Heart right ventricle (tissue), 16 donors: ENCODE results near the gene PHKA2. TPM values are rescaled to one million over a fixed set of nuclear protein-coding genes. Genes with fewer than 3 reads are reported as not detected.

Source experiments
- ATAC-seq, 8 donors: fragments of 200-7000 bp; cut with Tn5 transposase; one replicate each; pipeline ENCODE4 v1.9.1; 2020; ENCODE audit warnings: mild to moderate bottlenecking in 8 of 8, moderate library complexity in 8 of 8, moderate number of reproducible peaks in 1 of 8
- DNase-seq, 2 donors: peaks; one replicate each; pipeline ENCODE4 v3.0.0-alpha.2; 2020
- H3K27ac ChIP-seq, 10 donors: fragments of 200-600 bp; sonication (generic) in 2 of 10; one replicate each; pipeline versions ENCODE4 v1.5.0 to v1.8.0; 2020 to 2022; ENCODE audit warnings: mild to moderate bottlenecking in 3 of 10
- H3K27me3 ChIP-seq, 7 donors: fragments of 200-600 bp; one replicate each; pipeline ENCODE4 v1.8.0; 2021 to 2022; ENCODE audit warnings: mild to moderate bottlenecking in 2 of 7
- H3K36me3 ChIP-seq, 9 donors: fragments of 200-600 bp; sonication (generic) in 1 of 9; one replicate each; pipeline versions ENCODE4 v1.5.0 to v1.8.0; 2020 to 2022; ENCODE audit warnings: mild to moderate bottlenecking in 2 of 9
- H3K4me1 ChIP-seq, 9 donors: fragments of 200-600 bp; sonication (generic) in 1 of 9; one replicate each; pipeline versions ENCODE4 v1.5.0 to v1.8.0; 2020 to 2022; ENCODE audit warnings: mild to moderate bottlenecking in 4 of 9
- H3K4me3 ChIP-seq, 10 donors: fragments of 200-600 bp; sonication (generic) in 2 of 10; one replicate each; pipeline versions ENCODE4 v1.5.0 to v1.8.0; 2020 to 2022; ENCODE audit warnings: mild to moderate bottlenecking in 7 of 10, moderate library complexity in 2 of 10
- H3K9me3 ChIP-seq, 11 donors: fragments of 200-600 bp in 10 of 11; sonication (generic) in 2 of 11; one replicate each; pipeline versions ENCODE4 v1.5.0 to v1.8.0; 2013 to 2022; ENCODE audit warnings: mild to moderate bottlenecking in 2 of 11, control low read depth in 1 of 11, moderate library complexity in 1 of 11
- WGBS, 2 donors: extraction: QIAGEN DNeasy Blood & Tissue Kit; methylation state at CpG; one replicate each; pipeline ENCODE4 v1.1.7; 2013; ENCODE audit warnings: inconsistent platforms in 1 of 2; 5-methylcytosine and 5-hydroxymethylcytosine counted together
- intact Hi-C, 10 donors: fragments of 100-400 bp; cut with DNase I; formaldehyde crosslinking; loops; one replicate each; pipeline versions ENCODE4 v1.11.1 to v1.14.2; 2022
- polyA plus RNA-seq, 2 donors: library from polyadenylated mRNA; stranded (reverse); fragments of 200-250 nt; gene quantifications; one replicate each; pipeline ENCODE4 v1.2.3, GENCODE V29; 2013
- total RNA-seq, 10 donors: library from RNA; stranded (reverse); fragmentation: NEBNext Ultra II Directional in 3 of 10; extraction: Animal tissue kit (Norgen Biotek cat#: 25700) in 3 of 10; gene quantifications; one replicate each; pipeline versions ENCODE4 v1.2.1 to v1.2.4, GENCODE V29; 2021 to 2023
- TF ChIP-seq, protein P1 (sequence below), 9 donors: fragments of 200-600 bp; sonication (generic) in 2 of 9; IDR thresholded peaks; one replicate each; pipeline versions ENCODE4 v1.5.0 to v1.8.0; 2021 to 2022; ENCODE audit warnings: antibody characterized with exemption in 9 of 9, mild to moderate bottlenecking in 5 of 9, moderate library complexity in 1 of 9
- donor health status: Arrhythmogenic right ventricular cardiomyopathy.
- donor health status: ischemic (EF 13 %, LVEDD 7.1; RV severe dilation, severe dysfunction).
- donor health status: healthy with polysubstance abuse.
- donor health status: DM: no; HTN: yes; CAD: no.
- donor health status: DM: no; HTN: no; CAD: no.
- donor health status: ischemic (EF 25% LVEDD 6.9; RV normal size, moderate dysfunction).
- donor health status: ischemic (EF 25% LVEDD 5.7; RV mildly dilated, moderate dysfunction).
- donor health status: healthy.
- donor health status: DM: yes; HTN: yes; CAD: no.
- donor health status: Ischemic cardiomyopathy.
- donor health status: ischemic (EF 35%, LVEDD 5.7; RV mildly dilated, moderate dysfunction).
- donor health status: nonischemic (EF 11% LVEDD 7.7; RV severe dilation, severe dysfunction).
- donor health status: DM: yes; HTN: yes; CAD: no.
- donor health status: PGD.
- donor health status: ischemic (EF 29% LVEDD 5.4; RV normal size, mild dysfunction).
- donor health status: nonischemic (EF 23%, LVEDD 6.1; RV moderate dilation, normal function).

PHKA2 gene
- total and polyA plus RNA-seq, 12 donors, result 15.6 to 61.1 (median 25.3) TPM

DNA sequence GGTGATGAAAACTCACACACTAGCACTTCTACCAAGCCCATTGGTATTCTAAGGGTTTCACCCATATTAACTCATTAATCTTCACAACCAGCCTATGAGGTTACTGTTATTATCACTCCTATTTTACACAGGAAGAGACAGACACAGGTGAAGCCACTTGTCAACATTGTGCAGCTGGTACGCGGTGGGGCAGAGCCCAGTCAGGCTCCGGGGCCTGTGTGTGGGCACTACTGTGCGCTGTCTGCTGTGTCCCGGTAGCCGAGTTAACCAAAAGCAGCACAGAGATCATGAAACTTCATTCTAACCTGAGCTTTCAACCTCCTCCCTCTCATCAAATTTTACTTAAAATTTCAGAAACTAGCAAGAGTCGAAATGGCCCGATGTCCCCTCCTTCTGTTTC, 111.3 kb downstream of the PHKA2 start:
- H3K4me3 ChIP-seq, result no peak overlapping the region
- H3K27me3 ChIP-seq, result no peaks in the 10 kb centered on the region
- H3K36me3 ChIP-seq, result no peaks in the 10 kb centered on the region
- 78 to 84% methylated on average over 8 of the region's 8 CpGs for WGBS, 2 donors
- TF ChIP-seq, protein P1, sequence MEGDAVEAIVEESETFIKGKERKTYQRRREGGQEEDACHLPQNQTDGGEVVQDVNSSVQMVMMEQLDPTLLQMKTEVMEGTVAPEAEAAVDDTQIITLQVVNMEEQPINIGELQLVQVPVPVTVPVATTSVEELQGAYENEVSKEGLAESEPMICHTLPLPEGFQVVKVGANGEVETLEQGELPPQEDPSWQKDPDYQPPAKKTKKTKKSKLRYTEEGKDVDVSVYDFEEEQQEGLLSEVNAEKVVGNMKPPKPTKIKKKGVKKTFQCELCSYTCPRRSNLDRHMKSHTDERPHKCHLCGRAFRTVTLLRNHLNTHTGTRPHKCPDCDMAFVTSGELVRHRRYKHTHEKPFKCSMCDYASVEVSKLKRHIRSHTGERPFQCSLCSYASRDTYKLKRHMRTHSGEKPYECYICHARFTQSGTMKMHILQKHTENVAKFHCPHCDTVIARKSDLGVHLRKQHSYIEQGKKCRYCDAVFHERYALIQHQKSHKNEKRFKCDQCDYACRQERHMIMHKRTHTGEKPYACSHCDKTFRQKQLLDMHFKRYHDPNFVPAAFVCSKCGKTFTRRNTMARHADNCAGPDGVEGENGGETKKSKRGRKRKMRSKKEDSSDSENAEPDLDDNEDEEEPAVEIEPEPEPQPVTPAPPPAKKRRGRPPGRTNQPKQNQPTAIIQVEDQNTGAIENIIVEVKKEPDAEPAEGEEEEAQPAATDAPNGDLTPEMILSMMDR (IDR thresholded peaks at IDR 0.05), result no peak
- peak overlapping the region; percentile 38 to 80 (median 72) for H3K27ac ChIP-seq
- intact Hi-C loops, result loop anchor here in 1 of 10 donors (5.0 kb wide), 1 partner anchor 40 kb away; no protein-coding TSS in a partner anchor
- H3K9me3 ChIP-seq, result no peaks in the 10 kb centered on the region
- peaks cover 0 to 27% (median 8%) of the 10 kb centered on the region in 9 donors for H3K4me1 ChIP-seq
- DNase-seq (no peak), ATAC-seq (peak in 5 of 8 donors; percentile 20 to 41 (median 34))

- Histone ChIP-seq H3K27me3 (no peaks in the 10 kb centered on the region), H3K9me3 (no peaks in the 10 kb centered on the region), H3K4me1 (peaks cover 0 to 27% (median 8%) of the 10 kb centered on the region in 9 donors), H3K4me3 (no peak overlapping the region), H3K36me3 (no peaks in the 10 kb centered on the region), H3K27ac (peak overlapping the region in 8 of 10 donors; percentile 56 to 80 (median 72))
- intact Hi-C loops, result loop anchor here in 1 of 10 donors (5.0 kb wide), 1 partner anchor 40 kb away; no protein-coding TSS in a partner anchor
- TF ChIP-seq, protein P1 (IDR thresholded peaks at IDR 0.05), result no peak
- DNase-seq (no peak), ATAC-seq (peak; percentile 30 to 75 (median 58))
- WGBS, 2 donors, result 39 to 51% methylated on average over 8 to 12 of the region's 12 CpGs
These were observed 111.9 kb downstream of the PHKA2 start for GRCh38 chrX:18871970-18872369.

DNA sequence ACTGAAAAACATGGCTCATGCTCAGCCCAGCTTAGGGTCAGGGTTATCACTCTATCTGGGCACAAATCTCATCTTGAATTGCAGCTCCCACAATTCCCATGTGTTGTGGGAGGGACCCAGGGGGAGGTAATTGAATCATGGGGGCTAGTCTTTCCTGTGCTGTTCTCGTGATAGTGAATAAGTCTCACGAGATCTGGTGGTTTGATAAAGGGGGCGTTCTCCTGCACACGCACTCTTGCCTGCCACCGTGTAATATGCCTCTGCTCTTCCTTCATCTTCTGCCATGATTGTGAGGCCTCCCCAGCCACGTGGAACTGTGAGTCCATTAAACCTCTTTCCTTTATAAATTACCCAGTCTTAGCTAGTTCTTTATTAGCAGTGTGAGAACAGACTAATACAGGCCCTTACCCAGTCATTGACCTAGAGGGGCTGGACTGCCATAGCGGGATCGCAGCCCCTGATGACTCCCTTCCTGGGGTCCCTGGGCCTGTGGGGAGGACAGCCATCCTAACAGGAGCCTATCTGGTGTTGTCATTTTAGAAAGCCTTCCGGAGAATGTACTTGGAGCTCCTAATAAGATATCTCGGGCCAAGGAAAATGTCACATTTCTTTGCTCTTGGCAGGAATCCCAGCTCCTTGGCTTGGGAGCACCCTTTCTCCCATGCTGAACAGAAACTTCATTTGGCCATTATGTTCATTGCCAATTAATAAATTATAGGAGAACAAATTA, 112.6 kb downstream of the PHKA2 start:
- Histone ChIP-seq H3K27me3 (no peaks in the 10 kb centered on the region), H3K4me1 (peaks cover 0 to 27% (median 8%) of the 10 kb centered on the region in 9 donors), H3K9me3 (no peaks in the 10 kb centered on the region), H3K4me3 (no peak overlapping the region), H3K27ac (peak overlapping the region in 7 of 10 donors; percentile 43 to 74 (median 58)), H3K36me3 (no peaks in the 10 kb centered on the region)
- intact Hi-C loops, result loop anchor here in 1 of 10 donors (5.0 kb wide), 1 partner anchor 39 kb away; no protein-coding TSS in a partner anchor
- 42 to 51% methylated on average over 10 of the region's 10 CpGs for WGBS, 2 donors
- DNase-seq (no peak), ATAC-seq (peak in 6 of 8 donors; percentile 11 to 37 (median 28))
- TF ChIP-seq, protein P1 (IDR thresholded peaks at IDR 0.05), result no peak

GRCh38 chrX:18864390-18864920, 119.5 kb downstream of the PHKA2 start:
- ATAC-seq (no peak), DNase-seq (no peak)
- Histone ChIP-seq H3K9me3 (no peaks in the 10 kb centered on the region), H3K4me3 (no peak overlapping the region), H3K4me1 (no peaks in the 10 kb centered on the region), H3K27ac (no peak overlapping the region), H3K27me3 (no peaks in the 10 kb centered on the region), H3K36me3 (no peaks in the 10 kb centered on the region)
- TF ChIP-seq, protein P1 (IDR thresholded peaks at IDR 0.05), result no peak
- WGBS, 2 donors, result 90 to 96% methylated on average over 15 of the region's 15 CpGs
- intact Hi-C loops, result no loop called here
